Hematopoietic multipotent progenitor cell treated with erythropoietin and hydrocortisone succinate and interleukin-3 and kit ligand, for 8 days (in vitro differentiated cells): ENCODE data around the gene RPRD1B.
"Not testable (repeated sequence)": the region's sequence is repeated elsewhere in the genome, so short reads cannot be mapped to it uniquely, and the experiment has no call there.

Source experiments
- DNase-seq: peaks from one replicate; pipeline ENCODE4 v3.0.0-alpha.2; 2015

The RPRD1B gene

DNA sequence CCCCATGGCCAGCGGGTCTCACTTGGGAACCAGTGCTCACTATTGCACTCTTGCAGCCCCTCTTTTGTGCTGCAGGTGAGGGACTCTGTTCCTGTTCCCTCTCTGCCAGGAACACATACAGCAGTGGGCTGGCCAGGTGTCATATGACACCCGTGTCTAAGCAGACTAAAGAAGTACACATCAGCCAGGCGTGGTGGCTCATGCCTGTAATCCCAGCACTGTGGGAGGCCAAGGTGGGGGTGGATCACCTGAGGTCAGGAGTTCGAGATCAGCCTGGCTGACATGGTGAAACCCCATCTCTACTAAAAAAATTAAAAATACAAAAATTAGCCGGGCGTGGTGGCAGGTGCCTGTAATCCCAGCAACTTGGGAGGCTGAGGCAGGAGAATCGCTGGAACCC lies 74.4 kb downstream of the RPRD1B start:
- not testable (repeated sequence) for DNase-seq

- DNase-seq = no peak
Measured at GRCh38 chr20:38108438-38108985, 75.0 kb downstream of the RPRD1B start.

- DNase-seq = no peak
Measured at GRCh38 chr20:38108986-38109541, 75.5 kb downstream of the RPRD1B start.

- no peak for DNase-seq
Measured at GRCh38 chr20:38109591-38110524, 76.3 kb downstream of the RPRD1B start.

DNA sequence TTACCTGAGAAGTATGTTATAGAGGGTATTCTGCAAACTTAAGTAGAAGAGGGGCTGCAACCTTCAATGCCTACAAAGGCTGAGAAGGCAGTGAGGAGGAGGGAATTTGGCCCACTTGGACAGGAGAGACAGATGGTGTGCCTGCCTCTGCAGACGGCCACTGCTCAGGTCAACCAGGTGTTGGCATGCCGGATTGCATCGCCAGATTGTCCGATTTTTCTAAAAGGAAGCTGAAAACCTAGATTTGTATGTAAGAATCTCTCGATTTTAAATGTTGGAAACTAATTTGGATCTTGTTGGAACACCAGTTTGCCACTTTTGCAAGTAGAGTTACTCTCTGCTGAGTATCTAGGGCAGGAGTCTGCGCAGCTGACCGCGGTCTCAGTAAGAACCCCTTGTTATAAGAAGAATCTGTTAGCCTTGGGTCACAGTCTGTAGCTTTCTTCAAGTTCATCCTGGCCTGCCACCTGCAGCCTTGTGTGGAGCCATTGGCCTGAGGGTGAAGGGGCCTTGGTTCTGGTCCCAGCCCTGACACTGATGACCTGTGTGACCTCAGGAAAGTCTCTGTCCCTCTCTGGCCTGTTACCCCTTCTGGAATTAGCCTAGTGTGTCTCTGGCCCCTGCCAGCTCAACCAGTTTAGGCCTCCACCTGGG lies 77.1 kb downstream of the RPRD1B start:
- no peak for DNase-seq

DNA sequence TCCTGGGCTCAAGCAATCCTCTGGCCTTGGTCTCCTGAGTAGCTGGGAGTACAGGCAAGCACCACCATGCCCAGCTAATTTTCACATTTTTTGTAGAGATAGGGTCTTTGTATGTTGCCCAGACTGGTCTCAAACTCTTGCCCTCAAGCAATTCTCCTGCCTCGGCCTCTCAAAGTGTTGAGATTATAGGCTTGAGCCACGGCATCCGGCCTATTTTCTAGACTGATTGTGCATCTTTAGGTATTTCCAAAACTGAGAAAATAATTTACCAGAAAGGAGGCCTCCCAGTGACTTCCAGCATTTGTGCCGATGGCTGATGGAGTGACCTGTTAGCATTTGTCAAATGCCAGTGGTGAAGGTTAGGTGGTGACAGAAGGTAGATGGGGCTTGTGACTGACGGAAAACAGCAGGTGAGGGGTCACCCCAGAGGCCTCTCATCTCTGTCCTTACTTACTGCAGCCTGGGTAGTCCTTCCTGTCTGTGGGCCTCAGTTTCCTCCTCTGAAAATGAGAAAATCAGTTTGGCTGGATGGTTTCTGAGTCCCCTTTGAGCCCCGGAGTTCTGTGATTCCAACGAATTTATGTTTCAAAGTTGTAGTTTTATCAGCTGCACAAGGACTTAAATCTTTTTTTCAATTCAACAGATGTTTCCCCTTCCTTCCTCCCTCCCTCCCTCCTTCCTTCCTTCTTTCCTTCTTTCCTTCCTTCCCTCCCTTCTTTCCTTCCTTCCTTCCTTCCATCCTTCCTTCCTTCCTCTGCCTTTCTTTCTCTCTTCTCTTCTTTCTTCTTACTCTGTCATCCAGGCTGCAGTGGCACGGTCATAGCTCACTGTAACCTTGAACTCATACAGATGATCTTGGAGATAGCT lies 78.1 kb downstream of the RPRD1B start:
- no peak for DNase-seq

GRCh38 chr20:38112261-38112929 lies 78.8 kb downstream of the RPRD1B start:
- DNase-seq = no peak

DNA sequence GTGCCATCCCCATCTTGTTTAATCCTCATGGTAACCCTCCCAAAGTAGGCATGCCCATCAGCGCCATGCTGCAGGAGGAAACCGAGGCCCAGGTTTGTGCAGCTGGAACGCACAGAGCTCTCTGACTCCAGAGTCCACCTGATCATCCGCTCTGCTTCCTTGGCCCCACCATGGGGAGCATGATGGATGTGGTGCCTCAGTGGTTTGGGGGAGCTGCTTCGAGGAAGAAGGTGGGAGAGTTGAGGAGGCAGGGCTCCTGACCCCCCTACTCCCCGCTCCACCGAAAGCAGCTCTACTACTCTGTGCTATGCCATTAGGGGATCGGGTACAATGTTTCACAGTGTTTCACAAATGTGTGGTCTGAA lies 79.4 kb downstream of the RPRD1B start:
- no peak for DNase-seq

DNA sequence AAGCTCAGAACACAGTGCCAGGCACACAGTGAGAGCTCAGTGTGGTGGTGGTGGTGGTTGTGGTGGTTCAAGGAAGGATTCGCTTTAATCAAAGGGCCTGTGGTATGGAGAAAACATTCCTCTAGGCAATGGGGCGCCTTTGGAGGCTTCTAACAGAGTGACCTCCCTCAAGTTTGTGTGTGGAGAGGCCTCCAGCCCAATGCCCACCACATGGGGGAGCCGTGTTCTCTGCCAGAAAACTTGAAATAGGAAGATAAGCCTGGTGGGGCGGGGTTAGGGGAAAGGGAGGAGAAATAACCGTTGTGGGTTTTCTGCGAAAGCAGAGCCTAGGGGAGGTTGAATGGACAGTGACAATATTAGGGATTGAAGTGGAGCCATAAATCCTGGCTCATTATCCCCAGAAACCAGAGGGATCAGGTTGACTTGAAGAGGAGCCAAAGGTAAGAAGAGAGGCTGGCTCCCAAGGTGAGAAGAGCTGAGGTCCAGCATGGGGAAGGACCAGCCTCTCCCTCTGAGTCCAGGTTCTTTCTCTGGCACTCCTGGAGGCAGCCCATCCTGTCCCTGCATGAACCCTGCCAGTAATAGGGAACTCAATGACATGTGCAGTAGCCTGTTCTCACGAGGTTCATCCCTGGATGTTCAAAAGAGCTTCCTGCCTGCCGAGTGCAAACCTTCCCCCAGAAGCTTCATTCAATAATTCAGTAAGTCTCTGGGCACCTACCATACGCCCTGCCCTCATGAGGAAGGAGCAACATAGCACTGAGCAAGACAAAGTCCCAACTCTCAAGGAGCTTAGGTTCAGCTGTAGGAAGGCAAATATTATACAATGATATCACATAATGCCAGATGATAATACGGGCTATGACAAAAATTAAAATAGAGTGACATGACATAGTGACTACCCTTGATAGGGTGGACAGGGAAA lies 80.1 kb downstream of the RPRD1B start:
- DNase-seq = peak; percentile 96

- peak; percentile 70 for DNase-seq
Measured at GRCh38 chr20:38114353-38114791, 80.8 kb downstream of the RPRD1B start.

- DNase-seq = no peak
Measured at GRCh38 chr20:38115205-38115604, 81.7 kb downstream of the RPRD1B start.

GRCh38 chr20:38115896-38116295 lies 82.3 kb downstream of the RPRD1B start:
- DNase-seq = no peak

- DNase-seq = no peak
Measured at GRCh38 chr20:38116409-38117165, 83.0 kb downstream of the RPRD1B start.

DNA sequence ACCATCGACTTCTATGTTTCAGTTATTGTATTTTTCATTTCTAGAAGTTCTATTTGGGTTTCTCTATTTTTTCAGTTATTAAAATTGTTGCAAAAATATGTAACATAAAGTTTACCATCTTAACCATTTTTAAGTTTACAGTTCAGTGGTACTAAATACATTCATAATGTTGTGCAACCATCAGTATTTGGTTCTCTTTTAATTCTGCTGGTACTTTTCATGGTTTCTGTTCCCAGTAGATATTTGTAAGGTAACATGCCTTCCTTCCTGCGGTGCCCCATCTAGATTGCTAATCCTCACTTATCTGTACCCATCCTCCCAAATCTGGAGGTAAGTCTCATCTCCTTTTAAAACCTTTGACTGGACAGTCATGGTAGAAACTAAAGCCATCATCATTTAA lies 83.7 kb downstream of the RPRD1B start:
- DNase-seq = no peak

DNA sequence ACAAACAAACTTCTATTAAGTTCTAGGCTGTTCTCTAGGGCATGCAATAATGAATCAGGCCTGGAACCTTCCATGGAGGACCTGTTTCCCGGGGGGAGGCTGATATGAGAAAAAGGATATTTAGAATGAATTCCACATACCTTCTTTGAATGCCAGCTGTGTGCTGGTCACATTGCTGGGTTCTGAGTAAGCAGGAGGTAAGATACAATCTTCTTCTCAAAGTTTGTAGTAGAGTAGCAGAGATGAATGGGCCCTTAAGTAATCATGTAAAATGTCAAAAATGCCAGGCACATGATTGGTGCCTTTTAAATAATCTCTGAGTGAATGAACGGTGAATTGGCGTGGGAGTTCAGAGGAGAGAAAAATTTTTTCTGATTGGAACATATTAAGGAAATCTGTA lies 84.1 kb downstream of the RPRD1B start:
- DNase-seq = no peak

GRCh38 chr20:38119446-38119845 lies 85.9 kb downstream of the RPRD1B start:
- DNase-seq = no peak

DNA sequence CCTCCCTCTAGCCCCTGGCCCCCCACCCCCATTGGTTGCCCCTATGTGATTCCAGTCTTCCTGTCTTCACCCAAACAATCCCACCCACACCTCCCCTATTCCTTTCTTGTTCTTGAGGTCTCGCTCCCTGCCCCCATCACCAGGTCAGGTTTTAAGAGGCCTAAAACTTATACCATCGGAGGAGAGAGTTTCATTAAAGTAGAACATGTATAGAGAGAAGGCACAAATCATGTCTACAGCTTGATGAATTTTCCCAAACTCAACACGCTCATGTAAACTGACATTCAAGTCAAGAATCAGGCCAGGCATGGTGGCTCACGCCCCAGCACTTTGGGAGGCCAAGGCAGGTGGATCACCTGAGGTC lies 87.1 kb downstream of the RPRD1B start:
- DNase-seq = no peak

DNA sequence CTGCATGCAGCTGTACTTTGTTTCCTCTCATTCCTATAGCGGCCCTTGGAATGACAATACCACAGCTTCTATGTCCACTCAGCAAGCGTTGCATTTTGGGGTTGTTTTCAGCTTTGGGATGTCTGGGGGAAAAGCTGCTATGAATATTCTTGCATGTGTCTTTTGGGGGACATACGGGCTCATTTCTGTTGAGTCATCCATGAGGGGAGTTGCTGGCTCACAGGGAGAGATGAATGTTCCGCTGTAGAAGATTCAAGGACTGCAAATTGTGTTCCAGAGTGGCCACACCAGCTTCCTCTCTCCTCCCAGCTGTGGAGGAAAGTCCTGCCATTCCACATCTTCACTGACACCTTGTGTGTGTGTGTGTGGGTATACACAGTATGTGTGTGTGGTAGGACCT lies 88.2 kb downstream of the RPRD1B start:
- no peak for DNase-seq

DNA sequence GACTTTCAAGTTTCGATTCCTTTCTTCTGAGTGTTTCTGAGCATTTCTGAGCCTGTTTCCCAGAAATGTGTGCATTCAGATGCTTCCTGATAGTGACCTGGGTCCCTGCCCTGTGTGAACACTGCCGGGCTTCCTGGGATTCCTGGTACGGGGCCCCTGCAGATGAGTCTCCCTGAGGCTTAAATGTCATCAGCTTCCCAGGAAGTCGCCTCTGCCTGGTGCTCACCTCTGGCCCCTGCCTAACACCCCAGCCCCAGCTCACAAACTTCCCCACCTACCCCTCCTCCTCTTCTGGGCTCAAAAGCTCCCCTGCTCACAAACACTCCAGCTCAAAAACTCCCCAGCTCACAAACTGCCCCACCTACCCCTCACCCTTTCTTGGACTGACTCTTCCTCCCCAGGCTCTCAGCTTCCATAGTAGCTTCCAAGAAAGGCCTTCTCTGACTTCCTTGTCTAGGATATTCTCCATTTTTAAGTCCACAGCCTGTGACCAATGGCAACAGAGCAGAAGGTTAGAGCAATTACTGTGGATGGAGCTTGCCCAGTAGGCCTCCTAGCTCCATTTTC lies 89.6 kb downstream of the RPRD1B start:
- peak; percentile 24 for DNase-seq
